ENCODE data around the gene ATG9B. TPM values are rescaled to one million over a fixed set of nuclear protein-coding genes. Genes with fewer than 3 reads are reported as not detected.

The ATG9B gene
- total and polyA plus RNA-seq, 9 of the 15 experiments (the other 6 are each of a cell fraction or from before 2014, with no cell fraction given), result 0.29 to 8.0 (median 2.1) TPM

DNA sequence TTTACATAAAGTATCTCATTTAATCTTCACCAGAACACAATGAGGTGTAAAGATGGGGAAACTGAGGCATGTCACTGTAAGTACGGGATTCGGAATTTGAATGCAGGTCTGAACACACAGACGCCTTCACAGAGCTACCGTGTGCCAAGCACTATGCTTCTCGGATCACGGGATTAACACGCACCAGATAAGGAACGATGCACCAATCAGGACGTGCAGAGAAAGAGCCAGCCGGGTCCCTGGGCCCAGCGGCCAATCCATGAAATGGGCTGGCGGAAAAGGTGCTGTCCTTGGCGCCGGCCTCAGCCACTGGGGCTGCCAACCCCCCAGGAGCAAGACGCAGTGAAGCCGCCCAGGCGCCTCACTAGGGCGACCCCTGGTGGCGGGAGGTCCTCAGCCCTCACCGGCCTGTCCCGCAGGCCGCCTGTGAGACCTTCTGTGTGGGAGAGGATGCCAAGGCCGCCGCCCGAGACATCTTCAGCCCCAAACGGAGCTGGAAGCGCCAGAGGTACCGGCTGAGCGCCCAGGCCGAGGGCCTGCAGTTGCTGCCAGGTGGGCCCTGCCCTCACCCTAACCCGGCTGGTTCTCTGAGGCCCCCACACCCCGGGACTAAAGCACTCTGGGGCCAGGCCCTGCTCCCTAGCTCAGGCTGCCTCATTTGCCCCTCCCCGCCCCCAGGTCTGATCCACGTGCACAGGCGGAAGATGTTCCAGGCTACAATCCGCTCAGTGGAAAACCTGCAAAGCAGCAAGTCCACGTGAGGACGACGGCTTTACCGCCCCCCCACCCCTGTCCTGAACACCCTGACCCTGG, 15.6 kb downstream of the ATG9B start (continued):
- TF ChIP-seq KLF6 (CRISPR knock-in tag; IDR thresholded peaks at IDR 0.05; ENCODE audit: borderline replicate concordance) (no peak), SPI1 (IDR thresholded peaks at IDR 0.05; ENCODE audit: borderline replicate concordance, low read depth, low read length) (no peak), ZC3H11A (IDR thresholded peaks at IDR 0.05; ENCODE audit: low read depth, low read length) (no peak), ZNF280B (CRISPR knock-in tag; IDR thresholded peaks at IDR 0.05) (no peak), NEUROD1 (IDR thresholded peaks at IDR 0.05; ENCODE audit: borderline replicate concordance, low read depth, low read length, partially characterized antibody) (peak; percentile 81), KAT8 (IDR thresholded peaks at IDR 0.05; ENCODE audit: low read depth) (no peak), NFE2L1 (tag; IDR thresholded peaks at IDR 0.05; ENCODE audit: borderline replicate concordance, low read depth) (no peak), ESRRB (CRISPR knock-in tag; IDR thresholded peaks at IDR 0.05; ENCODE audit: borderline replicate concordance) (no peak), ZBED1 (IDR thresholded peaks at IDR 0.05) (no peak; the same call in 1 of the 2 replicates), ZNF282 (CRISPR knock-in tag; IDR thresholded peaks at IDR 0.05) (no peak), ATF4 (CRISPR knock-in tag; IDR thresholded peaks at IDR 0.05) (no peak), CAMTA2 (CRISPR knock-in tag; conservative IDR thresholded peaks at IDR 0.05) (0 out of 2 replicates have a peak, but pooled peaks have one; percentile 78), BRCA1 (IDR thresholded peaks at IDR 0.05) (no peak), BRCA1 (CRISPR knock-in tag; IDR thresholded peaks at IDR 0.05) (no peak), KDM2B (CRISPR knock-in tag; IDR thresholded peaks at IDR 0.05) (peak; percentile 46; the same call in 1 of the 2 replicates), ARID2 (IDR thresholded peaks at IDR 0.05) (no peak; the same call in 1 of the 2 replicates), STAT5B (CRISPR knock-in tag; IDR thresholded peaks at IDR 0.05) (no peak), RHOXF2B (CRISPR knock-in tag; conservative IDR thresholded peaks at IDR 0.05) (no peak), HMG20B (CRISPR knock-in tag; IDR thresholded peaks at IDR 0.05) (no peak), SMAD4 (CRISPR knock-in tag; conservative IDR thresholded peaks at IDR 0.05) (peak; percentile 96), ZFP30 (CRISPR knock-in tag; IDR thresholded peaks at IDR 0.05; ENCODE audit: borderline replicate concordance) (no peak), KAT2B (IDR thresholded peaks at IDR 0.05; ENCODE audit: low read depth, low read length) (peak; percentile 69), RBM39 (optimal IDR thresholded peaks at IDR 0.05; ENCODE audit: low read depth, low read length) (no peak)
- TF ChIP-seq, protein P1, sequence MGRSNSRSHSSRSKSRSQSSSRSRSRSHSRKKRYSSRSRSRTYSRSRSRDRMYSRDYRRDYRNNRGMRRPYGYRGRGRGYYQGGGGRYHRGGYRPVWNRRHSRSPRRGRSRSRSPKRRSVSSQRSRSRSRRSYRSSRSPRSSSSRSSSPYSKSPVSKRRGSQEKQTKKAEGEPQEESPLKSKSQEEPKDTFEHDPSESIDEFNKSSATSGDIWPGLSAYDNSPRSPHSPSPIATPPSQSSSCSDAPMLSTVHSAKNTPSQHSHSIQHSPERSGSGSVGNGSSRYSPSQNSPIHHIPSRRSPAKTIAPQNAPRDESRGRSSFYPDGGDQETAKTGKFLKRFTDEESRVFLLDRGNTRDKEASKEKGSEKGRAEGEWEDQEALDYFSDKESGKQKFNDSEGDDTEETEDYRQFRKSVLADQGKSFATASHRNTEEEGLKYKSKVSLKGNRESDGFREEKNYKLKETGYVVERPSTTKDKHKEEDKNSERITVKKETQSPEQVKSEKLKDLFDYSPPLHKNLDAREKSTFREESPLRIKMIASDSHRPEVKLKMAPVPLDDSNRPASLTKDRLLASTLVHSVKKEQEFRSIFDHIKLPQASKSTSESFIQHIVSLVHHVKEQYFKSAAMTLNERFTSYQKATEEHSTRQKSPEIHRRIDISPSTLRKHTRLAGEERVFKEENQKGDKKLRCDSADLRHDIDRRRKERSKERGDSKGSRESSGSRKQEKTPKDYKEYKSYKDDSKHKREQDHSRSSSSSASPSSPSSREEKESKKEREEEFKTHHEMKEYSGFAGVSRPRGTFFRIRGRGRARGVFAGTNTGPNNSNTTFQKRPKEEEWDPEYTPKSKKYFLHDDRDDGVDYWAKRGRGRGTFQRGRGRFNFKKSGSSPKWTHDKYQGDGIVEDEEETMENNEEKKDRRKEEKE (IDR thresholded peaks at IDR 0.05; ENCODE audit: borderline replicate concordance in 1 of 2, control insufficient read depth in 1 of 2, low read depth in 2 of 2, low read length in 1 of 2), result peak in 1 of 2 experiments; percentile 95; a peak in 2 of 4 replicates
